Ascending aorta (tissue), 2 donors: ENCODE data around the gene INTS11. TPM values are rescaled to one million over a fixed set of nuclear protein-coding genes. Genes with fewer than 3 reads are reported as not detected.

ENCODE experiments used
- DNase-seq, 2 donors: peaks; one replicate each; pipeline ENCODE4 v3.0.0-alpha.2; 2019; ENCODE audit warnings: low spot score in 2 of 2
- H3K27ac ChIP-seq, 2 donors: fragments of 200-600 bp; sonication (generic); one replicate each; pipeline ENCODE4 v1.5.1; 2016 to 2017; ENCODE audit warnings: mild to moderate bottlenecking in 1 of 2
- H3K27me3 ChIP-seq: fragments of 200-600 bp; sonication (generic); one replicate; pipeline ENCODE4 v1.5.1; 2017
- H3K36me3 ChIP-seq, 2 donors: fragments of 200-600 bp; sonication (generic); one replicate each; pipeline ENCODE4 v1.5.1; 2016
- H3K4me1 ChIP-seq, 2 donors: fragments of 200-600 bp; sonication (generic); one replicate each; pipeline ENCODE4 v1.5.1; 2016 to 2017; ENCODE audit warnings: mild to moderate bottlenecking in 1 of 2
- H3K4me3 ChIP-seq, 2 donors: fragments of 200-600 bp; sonication (generic); one replicate each; pipeline ENCODE4 v1.5.1; 2016 to 2017; ENCODE audit warnings: mild to moderate bottlenecking in 1 of 2
- H3K9me3 ChIP-seq, 2 donors: fragments of 200-600 bp; sonication (generic); one replicate each; pipeline ENCODE4 v1.5.1; 2016
- CTCF ChIP-seq, 3 experiments: fragments of 200-600 bp in 2 of 3; fragments of 450-650 bp in 1 of 3; sonication (generic) in 2 of 3; IDR thresholded peaks; one replicate each; pipeline ENCODE4 v1.5.1; 2016 to 2019; ENCODE audit warnings: antibody characterized with exemption in 3 of 3, mild to moderate bottlenecking in 1 of 3, moderate library complexity in 1 of 3
- intact Hi-C: fragments of 100-400 bp; cut with DNase I; formaldehyde crosslinking; loops from one replicate; pipeline ENCODE4 v1.15.1; 2023
- total RNA-seq: library from RNA; depleted of rRNA; stranded (reverse); fragments of >200 nt; gene quantifications from one replicate; pipeline ENCODE4 v1.1.0, GENCODE V29; 2016

Gene INTS11
- total RNA-seq, 1 donor from 2014 or later = 214 TPM

DNA sequence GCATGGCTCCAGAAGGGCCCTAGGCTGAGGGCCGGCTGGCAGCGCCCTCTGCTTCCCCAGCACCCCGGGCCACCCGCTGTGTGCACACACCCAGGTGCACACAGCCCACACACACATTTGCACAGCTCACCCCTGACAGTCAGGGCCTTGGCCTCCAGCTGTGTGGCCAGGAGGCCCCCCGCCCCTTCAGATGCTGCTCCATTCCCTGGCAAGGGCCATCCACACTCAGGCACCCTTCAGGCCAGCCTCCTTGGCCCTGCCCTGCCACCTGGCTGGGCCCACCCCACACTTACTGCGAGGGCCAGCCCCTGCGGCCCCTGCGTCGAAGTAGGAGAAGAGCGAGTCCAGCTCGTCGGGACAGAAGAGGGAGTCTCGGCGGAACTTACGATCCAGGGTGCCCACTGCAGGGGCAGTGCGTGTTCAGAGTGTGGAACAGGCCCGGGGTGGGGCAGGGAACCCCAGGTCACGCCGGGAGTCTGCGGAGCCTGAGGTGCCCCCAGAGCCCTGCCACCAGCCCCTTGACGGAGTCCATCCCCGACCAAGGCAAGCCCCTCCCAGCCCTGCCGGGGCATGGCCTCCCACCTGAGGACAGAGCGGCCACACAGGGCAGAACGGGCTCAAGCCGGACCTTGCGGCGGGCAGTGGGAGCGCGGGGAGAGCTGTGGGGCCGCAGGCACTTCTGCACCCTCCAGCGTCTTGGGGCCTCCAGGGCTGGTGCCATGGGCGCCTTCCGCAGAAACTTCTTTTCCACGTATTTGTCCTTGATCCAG is 29.1 kb downstream of the INTS11 start:
- intact Hi-C loops = no loop called here
- no peaks in the 10 kb centered on the region for H3K27me3 ChIP-seq
- no peak for TF ChIP-seq CTCF (IDR thresholded peaks at IDR 0.05)
- no peak for DNase-seq
- no peaks in the 10 kb centered on the region for H3K9me3 ChIP-seq
- H3K4me1 ChIP-seq = peaks cover 3 to 4% of the 10 kb centered on the region in 2 donors
- H3K36me3 ChIP-seq = peaks cover 4 to 28% of the 10 kb centered on the region in 2 donors
- H3K27ac ChIP-seq = no peak overlapping the region
- no peak overlapping the region for H3K4me3 ChIP-seq

GRCh38 chr1:1294250-1294890 is 30.1 kb downstream of the INTS11 start:
- no peaks in the 10 kb centered on the region for H3K9me3 ChIP-seq
- no peak overlapping the region for H3K4me3 ChIP-seq
- DNase-seq = no peak
- H3K36me3 ChIP-seq = peaks cover 4 to 28% of the 10 kb centered on the region in 2 donors
- no peak overlapping the region for H3K27ac ChIP-seq
- H3K27me3 ChIP-seq = no peaks in the 10 kb centered on the region
- peaks cover 3 to 4% of the 10 kb centered on the region in 2 donors for H3K4me1 ChIP-seq
- no peak for TF ChIP-seq CTCF (IDR thresholded peaks at IDR 0.05)
- intact Hi-C loops = loop anchor here (5.0 kb wide), 1 partner anchor 177 kb away; the partner anchor contains the start of gene C1orf159

- peaks cover 4 to 28% of the 10 kb centered on the region in 2 donors for H3K36me3 ChIP-seq
- no peak overlapping the region for H3K27ac ChIP-seq
- no peak overlapping the region for H3K4me3 ChIP-seq
- H3K4me1 ChIP-seq = peaks cover 3 to 4% of the 10 kb centered on the region in 2 donors
- no peaks in the 10 kb centered on the region for H3K27me3 ChIP-seq
- H3K9me3 ChIP-seq = no peaks in the 10 kb centered on the region
- intact Hi-C loops = loop anchor here (5.0 kb wide), 1 partner anchor 176 kb away; the partner anchor contains the start of gene C1orf159
- no peak for DNase-seq
- TF ChIP-seq CTCF (IDR thresholded peaks at IDR 0.05) = no peak
Observed at GRCh38 chr1:1293263-1294249, 30.9 kb downstream of the INTS11 start.

DNA sequence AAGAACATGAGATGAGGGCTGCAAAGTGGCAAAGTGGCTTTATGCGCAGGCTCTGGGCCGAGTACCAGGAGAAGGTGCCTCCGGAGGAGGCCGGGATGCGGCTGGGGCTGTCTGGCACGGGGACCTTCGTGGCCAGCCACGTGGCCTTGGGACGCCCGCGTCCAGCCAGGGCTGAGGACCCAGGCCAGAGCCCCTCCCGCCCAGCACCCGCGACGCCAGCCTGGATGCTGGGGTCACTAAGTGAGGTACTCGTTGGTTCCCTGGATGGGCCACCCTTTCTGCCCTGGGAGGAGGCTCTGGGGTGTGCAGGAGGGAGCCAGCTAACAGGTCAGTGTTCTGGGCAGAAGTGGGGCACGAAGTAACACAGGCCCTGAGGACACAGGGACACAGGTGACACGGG is 31.6 kb downstream of the INTS11 start:
- Histone ChIP-seq H3K27ac (no peak overlapping the region), H3K4me1 (peaks cover 3 to 4% of the 10 kb centered on the region in 2 donors), H3K9me3 (no peaks in the 10 kb centered on the region), H3K4me3 (no peak overlapping the region), H3K36me3 (peaks cover 3 to 26% of the 10 kb centered on the region in 2 donors), H3K27me3 (no peaks in the 10 kb centered on the region)
- intact Hi-C loops = loop anchor here (5.0 kb wide), 1 partner anchor 176 kb away; the partner anchor contains the start of gene C1orf159
- DNase-seq = no peak
- no peak for TF ChIP-seq CTCF (IDR thresholded peaks at IDR 0.05)

- TF ChIP-seq CTCF (IDR thresholded peaks at IDR 0.05) = no peak
- Histone ChIP-seq H3K9me3 (no peaks in the 10 kb centered on the region), H3K27me3 (no peaks in the 10 kb centered on the region), H3K4me1 (peaks cover 3 to 4% of the 10 kb centered on the region in 2 donors), H3K36me3 (peaks cover 0 to 23% of the 10 kb centered on the region in 2 donors), H3K27ac (no peak overlapping the region), H3K4me3 (no peak overlapping the region)
- intact Hi-C loops = loop anchor here (5.0 kb wide), 1 partner anchor 175 kb away; the partner anchor contains the start of gene C1orf159
- DNase-seq = no peak
Observed at GRCh38 chr1:1292442-1292779, 32.0 kb downstream of the INTS11 start.
